22Rv1 (cell line): Measurements from ENCODE around the gene RPS27L.

Source experiments
- CTCF ChIP-seq: fragments of 450-650 bp; IDR thresholded peaks from 2 replicates; pipeline ENCODE4 v1.5.1; 2017; ENCODE audit warnings: mild to moderate bottlenecking
- ZFX ChIP-seq: fragments of 450-650 bp; IDR thresholded peaks from 2 replicates; pipeline ENCODE4 v1.6.1; 2017; ENCODE audit warnings: antibody characterized with exemption, borderline replicate concordance

GRCh38 chr15:63109498-63109897 lies 47.8 kb downstream of the RPS27L start:
- TF ChIP-seq CTCF (no peak), ZFX (no peak)
